HT1080 (cell line): ENCODE measurements around the gene CRYZL1. TPM values are rescaled to one million over a fixed set of nuclear protein-coding genes. Genes with fewer than 3 reads are reported as not detected.

Experiments
- DNase-seq: peaks from one replicate; pipeline ENCODE4 v3.0.0-alpha.2; 2015; ENCODE audit warnings: low read depth
- total RNA-seq: library from RNA; depleted of rRNA; stranded (reverse); fragments of >200 nt; shearing (Covaris generic); gene quantifications from 2 replicates; pipeline ENCODE4 v1.2.3, GENCODE V29; 2014

The CRYZL1 gene
- total RNA-seq, 1 experiment from 2014 or later: 23.2 TPM

DNA sequence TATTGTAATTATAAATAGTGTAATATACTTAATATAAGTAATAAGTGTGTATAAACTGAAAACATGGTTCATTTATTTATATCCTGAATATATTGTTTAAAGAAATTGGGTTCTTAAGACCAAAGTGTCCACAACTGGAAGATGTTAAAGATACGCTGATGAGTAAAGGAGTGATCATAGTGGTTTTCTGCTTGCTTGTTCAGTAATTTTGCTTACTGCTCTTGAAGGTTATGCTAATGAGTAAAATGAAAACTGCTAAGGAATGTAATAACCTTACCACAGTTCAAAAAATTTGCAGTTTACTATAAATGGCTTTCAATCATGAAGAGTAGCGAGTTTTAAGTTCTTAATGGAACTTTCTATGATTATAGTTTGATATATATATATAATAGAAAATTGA lies 75.0 kb downstream of the CRYZL1 start:
- no peak for DNase-seq

DNA sequence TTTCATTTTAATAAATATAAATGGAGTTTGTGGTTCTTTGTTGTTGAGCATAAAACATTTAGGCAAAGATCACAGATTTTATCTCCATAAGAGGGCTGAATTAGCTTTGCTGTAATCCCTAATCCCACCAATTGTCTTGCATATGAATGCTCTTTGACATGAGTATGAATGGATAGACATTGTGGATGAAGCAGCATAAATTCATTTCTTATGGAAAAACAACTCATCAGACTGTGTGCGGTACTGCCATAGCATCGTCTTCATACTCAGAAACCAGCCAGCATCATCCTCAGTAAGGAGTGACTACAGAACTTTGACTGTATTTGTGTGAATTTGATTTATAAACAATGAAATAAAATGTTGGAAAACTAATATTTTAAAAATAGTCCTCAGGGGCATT lies 79.2 kb downstream of the CRYZL1 start:
- no peak for DNase-seq

DNA sequence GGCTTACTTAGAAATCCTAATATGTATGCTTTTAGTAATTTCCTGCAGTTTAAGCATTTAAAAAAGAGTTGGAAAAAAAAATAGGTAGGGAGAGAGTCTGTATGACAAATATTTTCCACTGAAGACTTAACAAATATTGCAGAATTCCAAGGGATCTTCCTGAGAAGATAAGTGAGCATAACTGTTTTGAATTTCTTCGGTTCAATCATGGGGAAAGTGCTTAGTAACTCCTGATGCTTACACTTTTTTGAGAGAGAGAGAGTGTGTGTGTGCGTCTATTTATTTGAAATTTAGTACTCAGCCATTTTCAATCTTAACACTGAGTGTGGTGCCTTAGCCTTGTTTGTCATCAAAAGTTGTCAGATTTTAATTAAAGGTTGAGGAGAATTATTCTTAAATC lies 80.2 kb downstream of the CRYZL1 start:
- DNase-seq: no peak

DNA sequence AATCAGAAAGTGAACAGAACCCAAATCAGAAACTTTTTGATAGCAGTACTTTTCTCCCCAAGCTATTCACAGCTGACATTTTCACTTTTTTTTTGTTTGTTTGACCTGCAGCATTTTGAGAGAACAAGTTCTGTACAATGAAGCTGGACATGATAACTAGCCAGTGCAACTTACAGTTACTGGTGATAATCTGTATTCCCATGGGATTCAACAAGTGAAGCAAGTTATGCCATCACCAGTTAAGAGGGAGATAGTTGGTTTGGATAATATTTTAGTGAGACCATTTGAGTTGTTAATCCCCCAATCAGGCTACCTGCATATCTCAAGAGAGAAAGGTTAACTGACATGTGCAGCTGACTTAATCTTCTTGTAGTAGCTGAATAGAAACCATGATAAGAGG lies 80.6 kb downstream of the CRYZL1 start:
- no peak for DNase-seq

DNA sequence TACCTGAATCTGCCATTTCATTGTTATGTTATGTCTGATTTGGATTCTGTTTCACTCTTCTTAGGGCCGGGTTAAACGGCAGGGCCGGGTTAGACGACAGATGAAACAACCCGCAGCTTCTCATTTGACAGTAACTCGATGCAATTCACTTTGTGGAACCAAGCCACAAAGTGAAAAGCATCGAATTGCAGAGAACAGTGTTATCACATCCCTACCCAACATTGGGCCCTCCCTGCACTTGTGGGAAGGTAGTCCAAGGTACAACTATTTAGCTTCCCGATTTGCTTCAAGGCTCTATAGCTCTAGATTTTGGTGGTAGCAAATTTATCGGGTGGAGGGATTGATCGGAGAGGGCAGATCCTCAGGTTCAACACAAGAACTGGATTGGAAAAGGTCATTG lies 81.7 kb downstream of the CRYZL1 start:
- DNase-seq: no peak

DNA sequence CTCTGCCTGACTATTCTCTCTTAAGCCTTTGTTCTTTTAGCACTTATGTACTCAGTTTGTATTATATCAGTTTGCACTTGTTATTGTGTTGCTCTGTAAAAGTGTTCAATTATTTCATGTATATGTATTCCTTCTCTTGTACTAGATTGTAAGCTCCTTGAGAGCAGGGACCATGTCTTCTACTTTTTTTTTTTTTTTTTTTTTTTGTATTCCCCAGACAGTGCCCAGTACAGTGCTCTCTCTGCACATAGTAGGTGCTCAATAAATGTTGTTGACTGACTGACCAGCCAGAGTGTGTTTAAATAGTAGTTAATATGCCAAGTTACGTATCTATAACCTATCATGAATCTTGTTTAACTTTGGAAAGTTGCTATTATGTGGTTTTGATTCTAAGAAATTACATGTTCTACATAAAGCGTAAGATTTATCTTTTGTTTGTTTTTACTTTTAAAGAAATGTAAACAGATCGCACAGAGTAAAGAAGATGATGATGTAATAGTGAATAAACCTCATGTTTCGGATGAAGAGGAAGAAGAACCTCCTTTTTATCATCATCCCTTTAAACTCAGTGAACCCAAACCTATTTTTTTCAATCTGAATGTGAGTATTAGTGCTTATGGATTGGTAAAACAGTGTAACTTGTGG lies 82.6 kb downstream of the CRYZL1 start:
- no peak for DNase-seq

DNA sequence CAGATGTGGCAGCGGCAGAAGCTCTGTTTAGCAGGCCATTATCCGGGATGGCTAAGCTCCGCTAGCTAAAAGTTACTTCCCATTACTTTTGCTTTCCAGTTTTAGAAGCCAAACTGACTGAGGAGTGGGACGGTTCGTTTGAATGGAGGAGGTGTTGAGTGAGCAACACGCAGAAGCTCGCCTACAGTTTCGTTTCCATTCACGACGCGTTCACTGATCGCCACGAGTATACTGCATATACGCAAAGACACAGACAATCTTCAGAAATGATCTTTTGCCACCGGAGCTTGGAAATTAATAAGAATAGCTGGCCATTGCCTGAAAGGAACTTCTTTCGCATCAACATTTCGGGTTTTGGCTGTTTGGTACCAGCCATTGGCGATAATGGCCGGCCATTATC lies 84.1 kb downstream of the CRYZL1 start:
- DNase-seq: no peak

DNA sequence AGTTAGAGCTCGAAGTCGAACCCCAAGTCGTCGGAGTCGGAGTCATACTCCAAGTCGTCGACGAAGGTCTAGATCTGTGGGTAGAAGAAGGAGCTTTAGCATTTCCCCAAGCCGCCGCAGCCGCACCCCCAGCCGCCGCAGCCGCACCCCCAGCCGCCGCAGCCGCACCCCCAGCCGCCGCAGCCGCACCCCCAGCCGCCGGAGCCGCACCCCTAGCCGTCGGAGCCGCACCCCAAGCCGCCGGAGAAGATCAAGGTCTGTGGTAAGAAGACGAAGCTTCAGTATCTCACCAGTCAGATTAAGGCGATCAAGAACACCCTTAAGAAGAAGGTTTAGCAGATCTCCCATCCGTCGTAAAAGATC lies 86.6 kb downstream of the CRYZL1 start:
- no peak for DNase-seq

DNA sequence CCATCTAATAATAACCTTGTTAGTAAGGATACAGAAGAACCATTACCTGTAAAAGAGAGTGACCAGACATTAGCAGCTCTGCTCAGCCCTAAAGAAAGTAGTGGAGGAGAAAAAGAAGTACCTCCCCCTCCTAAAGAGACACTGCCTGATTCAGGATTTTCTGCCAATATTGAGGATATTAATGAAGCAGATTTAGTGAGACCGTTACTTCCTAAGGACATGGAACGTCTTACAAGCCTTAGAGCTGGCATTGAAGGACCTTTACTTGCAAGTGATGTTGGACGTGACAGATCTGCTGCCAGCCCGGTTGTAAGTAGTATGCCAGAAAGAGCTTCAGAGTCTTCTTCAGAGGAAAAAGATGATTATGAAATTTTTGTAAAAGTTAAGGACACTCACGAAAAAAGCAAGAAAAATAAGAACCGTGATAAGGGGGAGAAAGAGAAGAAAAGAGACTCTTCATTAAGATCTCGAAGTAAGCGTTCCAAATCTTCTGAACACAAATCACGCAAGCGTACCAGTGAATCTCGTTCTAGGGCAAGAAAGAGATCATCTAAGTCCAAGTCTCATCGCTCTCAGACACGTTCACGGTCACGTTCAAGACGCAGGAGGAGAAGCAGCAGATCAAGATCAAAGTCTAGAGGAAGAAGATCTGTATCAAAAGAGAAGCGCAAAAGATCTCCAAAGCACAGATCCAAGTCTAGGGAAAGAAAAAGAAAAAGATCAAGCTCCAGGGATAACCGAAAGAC lies 87.1 kb downstream of the CRYZL1 start:
- DNase-seq: no peak

DNA sequence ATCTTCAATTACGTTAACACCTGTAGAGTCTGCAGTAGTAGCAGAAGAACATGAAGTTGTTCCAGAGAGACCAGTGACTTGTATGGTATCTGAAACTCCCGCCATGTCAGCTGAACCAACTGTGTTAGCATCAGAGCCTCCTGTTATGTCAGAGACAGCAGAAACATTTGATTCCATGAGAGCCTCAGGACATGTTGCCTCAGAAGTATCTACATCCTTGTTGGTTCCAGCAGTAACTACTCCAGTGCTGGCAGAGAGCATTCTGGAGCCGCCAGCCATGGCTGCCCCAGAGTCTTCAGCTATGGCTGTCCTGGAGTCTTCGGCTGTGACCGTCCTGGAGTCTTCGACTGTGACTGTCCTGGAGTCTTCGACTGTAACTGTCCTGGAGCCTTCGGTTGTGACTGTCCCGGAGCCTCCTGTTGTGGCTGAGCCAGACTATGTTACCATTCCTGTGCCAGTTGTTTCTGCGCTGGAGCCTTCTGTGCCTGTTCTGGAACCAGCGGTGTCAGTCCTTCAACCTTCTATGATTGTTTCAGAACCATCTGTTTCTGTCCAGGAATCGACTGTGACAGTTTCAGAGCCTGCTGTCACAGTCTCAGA lies 88.4 kb downstream of the CRYZL1 start:
- DNase-seq: no peak

DNA sequence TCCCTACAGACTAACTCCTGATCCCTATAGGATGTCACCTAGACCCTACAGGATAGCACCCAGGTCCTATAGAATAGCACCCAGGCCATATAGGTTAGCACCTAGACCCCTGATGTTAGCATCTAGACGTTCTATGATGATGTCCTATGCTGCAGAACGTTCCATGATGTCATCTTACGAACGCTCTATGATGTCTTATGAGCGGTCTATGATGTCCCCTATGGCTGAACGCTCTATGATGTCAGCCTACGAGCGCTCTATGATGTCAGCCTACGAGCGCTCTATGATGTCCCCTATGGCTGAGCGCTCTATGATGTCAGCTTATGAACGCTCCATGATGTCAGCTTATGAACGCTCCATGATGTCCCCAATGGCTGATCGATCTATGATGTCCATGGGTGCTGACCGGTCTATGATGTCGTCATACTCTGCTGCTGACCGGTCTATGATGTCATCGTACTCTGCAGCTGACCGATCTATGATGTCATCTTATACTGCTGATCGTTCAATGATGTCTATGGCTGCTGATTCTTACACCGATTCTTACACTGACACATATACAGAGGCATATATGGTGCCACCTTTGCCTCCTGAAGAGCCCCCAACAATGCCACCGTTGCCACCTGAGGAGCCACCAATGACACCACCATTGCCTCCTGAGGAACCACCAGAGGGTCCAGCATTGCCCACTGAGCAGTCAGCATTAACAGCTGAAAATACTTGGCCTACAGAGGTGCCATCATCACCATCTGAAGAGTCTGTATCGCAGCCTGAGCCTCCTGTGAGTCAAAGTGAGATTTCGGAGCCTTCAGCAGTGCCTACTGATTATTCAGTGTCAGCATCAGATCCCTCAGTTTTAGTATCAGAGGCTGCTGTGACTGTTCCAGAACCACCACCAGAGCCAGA lies 89.2 kb downstream of the CRYZL1 start:
- DNase-seq: no peak

DNA sequence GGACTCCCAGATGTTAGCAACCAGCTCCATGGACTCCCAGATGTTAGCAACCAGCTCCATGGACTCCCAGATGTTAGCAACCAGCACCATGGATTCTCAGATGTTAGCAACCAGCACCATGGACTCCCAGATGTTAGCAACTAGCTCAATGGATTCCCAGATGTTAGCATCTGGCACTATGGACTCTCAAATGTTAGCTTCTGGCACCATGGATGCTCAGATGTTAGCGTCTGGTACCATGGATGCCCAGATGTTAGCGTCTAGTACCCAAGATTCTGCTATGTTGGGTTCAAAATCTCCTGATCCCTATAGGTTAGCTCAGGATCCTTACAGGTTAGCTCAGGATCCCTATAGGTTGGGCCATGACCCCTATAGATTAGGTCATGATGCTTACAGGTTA lies 89.9 kb downstream of the CRYZL1 start:
- no peak for DNase-seq

DNA sequence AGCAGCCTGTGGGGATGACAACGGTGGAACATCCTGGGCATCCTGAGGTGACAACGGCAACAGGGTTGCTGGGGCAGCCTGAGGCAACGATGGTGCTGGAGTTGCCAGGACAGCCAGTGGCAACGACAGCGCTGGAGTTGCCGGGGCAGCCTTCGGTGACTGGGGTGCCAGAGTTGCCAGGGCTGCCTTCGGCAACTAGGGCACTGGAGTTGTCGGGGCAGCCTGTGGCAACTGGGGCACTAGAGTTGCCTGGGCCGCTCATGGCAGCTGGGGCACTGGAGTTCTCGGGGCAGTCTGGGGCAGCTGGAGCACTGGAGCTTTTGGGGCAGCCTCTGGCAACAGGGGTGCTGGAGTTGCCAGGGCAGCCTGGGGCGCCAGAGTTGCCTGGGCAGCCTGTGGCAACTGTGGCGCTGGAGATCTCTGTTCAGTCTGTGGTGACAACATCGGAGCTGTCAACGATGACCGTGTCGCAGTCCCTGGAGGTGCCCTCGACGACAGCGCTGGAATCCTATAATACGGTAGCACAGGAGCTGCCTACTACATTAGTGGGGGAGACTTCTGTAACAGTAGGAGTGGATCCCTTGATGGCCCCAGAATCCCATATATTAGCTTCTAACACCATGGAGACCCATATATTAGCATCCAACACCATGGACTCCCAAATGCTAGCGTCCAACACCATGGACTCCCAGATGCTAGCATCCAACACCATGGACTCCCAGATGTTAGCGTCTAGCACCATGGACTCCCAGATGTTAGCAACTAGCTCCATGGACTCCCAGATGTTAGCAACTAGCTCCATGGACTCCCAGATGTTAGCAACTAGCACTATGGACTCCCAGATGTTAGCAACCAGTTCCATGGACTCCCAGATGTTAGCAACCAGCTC lies 90.5 kb downstream of the CRYZL1 start:
- no peak for DNase-seq

DNA sequence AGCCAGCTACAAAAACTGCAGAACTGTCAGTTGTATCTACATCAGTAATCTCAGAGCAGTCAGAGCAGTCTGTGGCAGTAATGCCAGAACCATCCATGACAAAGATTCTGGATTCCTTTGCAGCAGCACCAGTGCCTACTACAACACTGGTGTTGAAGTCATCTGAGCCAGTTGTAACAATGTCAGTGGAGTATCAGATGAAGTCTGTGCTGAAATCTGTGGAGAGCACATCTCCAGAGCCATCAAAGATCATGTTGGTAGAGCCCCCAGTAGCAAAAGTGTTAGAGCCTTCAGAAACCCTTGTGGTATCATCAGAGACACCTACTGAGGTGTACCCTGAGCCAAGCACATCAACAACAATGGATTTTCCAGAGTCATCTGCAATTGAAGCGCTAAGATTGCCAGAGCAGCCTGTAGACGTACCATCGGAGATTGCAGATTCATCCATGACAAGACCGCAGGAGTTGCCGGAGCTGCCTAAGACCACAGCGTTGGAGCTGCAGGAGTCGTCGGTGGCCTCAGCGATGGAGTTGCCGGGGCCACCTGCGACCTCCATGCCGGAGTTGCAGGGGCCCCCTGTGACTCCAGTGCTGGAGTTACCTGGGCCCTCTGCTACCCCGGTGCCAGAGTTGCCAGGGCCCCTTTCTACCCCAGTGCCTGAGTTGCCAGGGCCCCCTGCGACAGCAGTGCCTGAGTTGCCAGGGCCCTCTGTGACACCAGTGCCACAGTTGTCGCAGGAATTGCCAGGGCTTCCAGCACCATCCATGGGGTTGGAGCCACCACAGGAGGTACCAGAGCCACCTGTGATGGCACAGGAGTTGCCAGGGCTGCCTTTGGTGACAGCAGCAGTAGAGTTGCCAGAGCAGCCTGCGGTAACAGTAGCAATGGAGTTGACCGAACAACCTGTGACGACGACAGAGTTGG lies 91.4 kb downstream of the CRYZL1 start:
- DNase-seq: no peak

DNA sequence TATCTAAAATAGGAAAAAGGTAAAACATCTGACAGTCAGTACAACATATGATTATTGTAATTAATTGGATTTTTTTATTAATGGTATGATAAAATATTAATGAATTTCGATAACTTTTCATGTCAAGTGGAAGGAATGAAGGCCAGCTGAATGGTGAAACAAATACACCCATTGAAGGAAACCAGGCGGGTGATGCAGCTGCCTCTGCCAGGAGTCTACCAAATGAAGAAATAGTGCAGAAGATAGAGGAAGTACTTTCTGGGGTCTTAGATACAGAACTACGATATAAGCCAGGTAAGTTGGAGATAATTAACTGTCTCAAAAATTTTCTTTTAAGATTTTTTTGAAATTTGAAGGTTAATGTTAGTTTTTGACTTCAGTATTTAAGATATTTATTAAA lies 95.5 kb downstream of the CRYZL1 start:
- no peak for DNase-seq

DNA sequence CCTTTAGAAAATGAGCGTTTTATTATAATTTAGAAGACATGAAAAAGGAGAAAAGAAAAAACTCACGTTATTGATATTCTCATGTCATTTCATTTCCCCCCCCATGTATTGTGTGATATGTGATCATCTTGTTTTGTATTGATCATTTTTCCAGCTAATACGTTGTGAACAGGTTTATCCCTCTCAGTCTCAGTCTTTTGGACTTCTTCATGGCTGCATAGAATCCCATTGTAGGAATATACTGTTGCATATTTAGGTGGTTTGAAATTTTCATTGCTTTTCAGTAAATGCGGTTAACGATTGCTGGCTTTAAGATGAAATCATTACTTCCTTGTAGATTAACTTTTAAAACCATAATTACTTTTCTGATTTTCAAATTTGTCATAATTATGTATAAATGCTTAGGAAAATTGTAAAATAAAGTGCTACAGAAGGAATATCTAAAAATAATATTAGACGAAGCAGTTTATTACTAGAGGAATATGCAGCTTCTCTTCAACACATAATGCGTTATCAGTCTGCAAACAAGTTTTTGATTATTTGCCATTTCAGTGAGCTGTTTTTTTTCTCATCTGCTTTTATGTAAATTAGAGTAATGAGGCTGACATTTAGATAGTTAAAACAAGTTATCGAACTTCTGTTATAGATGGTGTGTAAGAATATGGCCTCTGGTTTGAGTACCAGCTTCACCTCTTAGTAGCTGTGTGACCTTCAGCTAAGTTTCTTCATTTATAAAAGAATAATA lies 96.9 kb downstream of the CRYZL1 start:
- no peak for DNase-seq

DNA sequence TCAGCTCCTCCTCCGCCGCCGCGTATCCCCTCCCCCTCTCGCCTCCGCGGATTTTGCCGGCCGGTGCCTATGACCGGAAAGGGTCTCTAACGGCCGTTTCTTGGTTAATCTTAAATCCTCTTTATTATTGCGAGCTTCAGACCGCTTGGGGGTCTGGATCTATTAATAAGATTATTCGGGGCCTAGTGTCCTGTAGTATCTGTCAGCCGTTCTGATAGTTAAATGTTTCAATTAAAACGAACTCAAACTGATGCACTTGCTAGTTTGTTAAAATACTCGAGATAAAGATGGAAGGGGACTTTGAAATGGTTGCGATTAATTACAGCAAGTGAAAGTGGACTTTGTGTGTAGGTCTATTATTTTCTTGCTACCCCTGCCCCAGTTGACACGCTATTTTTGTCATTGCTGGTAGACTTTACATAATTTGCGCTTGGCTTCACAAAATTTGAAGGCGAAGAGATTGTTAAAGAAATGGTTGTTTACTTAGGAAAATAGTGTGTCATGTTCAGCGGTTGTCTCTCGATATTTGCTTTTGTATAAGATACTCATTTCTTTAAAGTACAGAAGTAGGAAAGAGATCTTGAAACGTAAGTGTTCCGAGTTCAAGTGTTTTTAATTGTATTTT lies 97.9 kb downstream of the CRYZL1 start:
- DNase-seq: peak; percentile 50
